ENCODE results near the gene NFATC1. TPM values are rescaled to one million over a fixed set of nuclear protein-coding genes. Genes with fewer than 3 reads are reported as not detected.

Gene NFATC1
- total and polyA plus RNA-seq, 2 donors (not counting 1 experiment from before 2014, with no cell fraction given) = 0.92 to 4.3 TPM

DNA sequence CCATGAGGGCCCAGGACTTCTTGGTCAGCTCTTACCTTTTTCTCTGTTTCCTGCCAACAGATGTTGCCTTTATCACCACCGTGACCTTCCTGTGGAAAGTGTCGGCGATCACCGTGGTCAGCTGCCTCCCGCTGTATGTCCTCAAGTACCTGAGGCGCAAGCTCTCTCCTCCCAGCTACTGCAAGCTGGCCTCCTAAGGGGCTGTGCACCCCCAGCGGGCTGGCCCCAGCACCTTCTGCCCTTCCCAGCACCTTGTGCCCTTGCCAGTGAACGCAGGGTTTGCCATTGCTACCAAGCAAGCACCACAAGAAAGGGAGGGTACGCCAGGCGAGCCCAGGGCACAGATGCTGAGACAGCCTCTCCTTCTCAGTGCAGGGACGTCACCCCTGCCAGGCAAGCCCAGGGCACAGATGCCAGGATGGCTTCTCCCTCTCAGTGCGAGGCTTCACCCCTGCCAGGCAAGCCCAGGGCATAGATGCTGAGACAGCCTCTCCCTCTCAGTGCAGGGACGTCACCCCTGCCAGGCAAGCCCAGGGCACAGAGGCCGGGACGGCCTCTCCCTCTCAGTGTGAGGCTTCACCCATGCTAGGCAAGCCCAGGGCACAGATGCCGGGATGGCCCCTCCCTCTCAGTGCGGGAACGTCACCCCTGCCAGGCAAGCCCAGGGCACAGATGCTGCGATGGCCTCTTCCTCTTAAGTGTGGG, 18.4 kb upstream of the NFATC1 start:
- no peaks in the 10 kb centered on the region for H3K79me2 ChIP-seq (ENCODE audit: control insufficient read depth, insufficient read depth, low read length)
- no peak overlapping the region for H2AFZ ChIP-seq (ENCODE audit: low read length)
- no peak for TF ChIP-seq EZH2 (IDR thresholded peaks at IDR 0.05; ENCODE audit: low read length, missing control alignments)
- TF ChIP-seq, protein P1, sequence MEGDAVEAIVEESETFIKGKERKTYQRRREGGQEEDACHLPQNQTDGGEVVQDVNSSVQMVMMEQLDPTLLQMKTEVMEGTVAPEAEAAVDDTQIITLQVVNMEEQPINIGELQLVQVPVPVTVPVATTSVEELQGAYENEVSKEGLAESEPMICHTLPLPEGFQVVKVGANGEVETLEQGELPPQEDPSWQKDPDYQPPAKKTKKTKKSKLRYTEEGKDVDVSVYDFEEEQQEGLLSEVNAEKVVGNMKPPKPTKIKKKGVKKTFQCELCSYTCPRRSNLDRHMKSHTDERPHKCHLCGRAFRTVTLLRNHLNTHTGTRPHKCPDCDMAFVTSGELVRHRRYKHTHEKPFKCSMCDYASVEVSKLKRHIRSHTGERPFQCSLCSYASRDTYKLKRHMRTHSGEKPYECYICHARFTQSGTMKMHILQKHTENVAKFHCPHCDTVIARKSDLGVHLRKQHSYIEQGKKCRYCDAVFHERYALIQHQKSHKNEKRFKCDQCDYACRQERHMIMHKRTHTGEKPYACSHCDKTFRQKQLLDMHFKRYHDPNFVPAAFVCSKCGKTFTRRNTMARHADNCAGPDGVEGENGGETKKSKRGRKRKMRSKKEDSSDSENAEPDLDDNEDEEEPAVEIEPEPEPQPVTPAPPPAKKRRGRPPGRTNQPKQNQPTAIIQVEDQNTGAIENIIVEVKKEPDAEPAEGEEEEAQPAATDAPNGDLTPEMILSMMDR (conservative IDR thresholded peaks at IDR 0.05 in 1 of 2, IDR thresholded peaks at IDR 0.05 in 1 of 2; ENCODE audit: low read depth in 1 of 2, low read length in 2 of 2) = no peak
- DNase-seq (ENCODE audit: low read depth in 2 of 2) = no peak
- no peaks in the 10 kb centered on the region for H3K9me3 ChIP-seq (ENCODE audit: control insufficient read depth, insufficient read depth, low read depth, low read length)
- H3K4me3 ChIP-seq (replicated peaks in 1 of 4; ENCODE audit: control extremely low read depth in 1 of 4, insufficient read depth in 1 of 4, low read depth in 3 of 4, low read length in 4 of 4) = no peak overlapping the region
- no peak overlapping the region for H3K9ac ChIP-seq (ENCODE audit: insufficient read depth, low read length)
- H3K36me3 ChIP-seq (ENCODE audit: control insufficient read depth, insufficient read depth, low read length) = peaks cover 6% of the 10 kb centered on the region
- no peak overlapping the region for H3K4me2 ChIP-seq (ENCODE audit: extremely low read depth, insufficient read depth, low read length)
- no peaks in the 10 kb centered on the region for H4K20me1 ChIP-seq (ENCODE audit: control insufficient read depth, extremely low read depth, insufficient read depth, low read length)
- H3K4me1 ChIP-seq (ENCODE audit: control insufficient read depth, extremely low read depth, insufficient read depth, low read length) = no peaks in the 10 kb centered on the region
- H3K27me3 ChIP-seq (ENCODE audit: control insufficient read depth, insufficient read depth, low read length) = no peaks in the 10 kb centered on the region
- no peak overlapping the region for H3K27ac ChIP-seq (ENCODE audit: insufficient read depth, low read length)

DNA sequence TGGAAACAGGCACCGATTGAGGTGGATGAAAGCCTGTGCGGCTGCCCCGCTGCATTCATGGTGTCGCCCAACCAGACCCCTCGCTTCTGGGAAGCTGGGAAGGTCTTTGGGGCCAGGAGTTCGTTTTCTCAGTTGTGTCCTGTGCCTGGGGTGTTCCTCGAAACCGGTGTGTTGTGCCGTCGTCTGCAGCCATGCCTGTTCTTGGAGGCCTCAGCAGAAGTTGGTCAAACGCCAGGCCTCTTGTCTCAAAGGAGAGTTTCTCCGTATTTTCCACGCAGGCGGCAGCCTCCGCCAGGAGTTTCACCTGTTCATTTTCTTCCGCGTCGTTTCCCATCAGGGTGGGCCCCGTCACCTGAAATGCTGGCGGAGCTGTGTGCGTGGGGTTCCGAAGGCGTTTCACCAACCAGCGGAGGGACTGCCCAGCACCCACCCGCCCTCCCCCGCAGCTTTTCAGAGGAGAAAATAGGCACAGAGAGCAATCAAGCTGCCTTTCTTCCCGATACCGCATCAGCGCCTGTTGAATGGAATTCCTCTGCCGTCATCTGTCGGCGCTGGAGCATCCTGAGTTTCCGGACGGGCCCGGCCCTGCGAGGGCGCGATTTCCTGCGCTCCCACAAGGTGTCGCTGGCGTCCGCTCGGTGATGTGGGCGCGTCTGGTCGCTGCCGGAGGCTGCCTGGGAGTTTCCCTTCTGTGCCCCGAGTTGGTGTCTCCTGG, 17.0 kb upstream of the NFATC1 start:
- H3K79me2 ChIP-seq (ENCODE audit: control insufficient read depth, insufficient read depth, low read length) = no peaks in the 10 kb centered on the region
- no peaks in the 10 kb centered on the region for H3K27me3 ChIP-seq (ENCODE audit: control insufficient read depth, insufficient read depth, low read length)
- H3K36me3 ChIP-seq (ENCODE audit: control insufficient read depth, insufficient read depth, low read length) = peaks cover 6% of the 10 kb centered on the region
- no peak overlapping the region for H3K9ac ChIP-seq (ENCODE audit: insufficient read depth, low read length)
- H3K4me1 ChIP-seq (ENCODE audit: control insufficient read depth, extremely low read depth, insufficient read depth, low read length) = no peaks in the 10 kb centered on the region
- no peak overlapping the region for H2AFZ ChIP-seq (ENCODE audit: low read length)
- no peak for TF ChIP-seq EZH2 (IDR thresholded peaks at IDR 0.05; ENCODE audit: low read length, missing control alignments)
- TF ChIP-seq, protein P1 (conservative IDR thresholded peaks at IDR 0.05 in 1 of 2, IDR thresholded peaks at IDR 0.05 in 1 of 2; ENCODE audit: low read depth in 1 of 2, low read length in 2 of 2) = peak; percentile 84 to 92
- DNase-seq (ENCODE audit: low read depth in 2 of 2) = peak; percentile 57 to 63
- H3K4me3 ChIP-seq (replicated peaks in 1 of 4; ENCODE audit: control extremely low read depth in 1 of 4, insufficient read depth in 1 of 4, low read depth in 3 of 4, low read length in 4 of 4) = no peak overlapping the region
- H3K27ac ChIP-seq (ENCODE audit: insufficient read depth, low read length) = no peak overlapping the region
- H4K20me1 ChIP-seq (ENCODE audit: control insufficient read depth, extremely low read depth, insufficient read depth, low read length) = no peaks in the 10 kb centered on the region
- no peaks in the 10 kb centered on the region for H3K9me3 ChIP-seq (ENCODE audit: control insufficient read depth, insufficient read depth, low read depth, low read length)
- H3K4me2 ChIP-seq (ENCODE audit: extremely low read depth, insufficient read depth, low read length) = peak overlapping the region; percentile 38

DNA sequence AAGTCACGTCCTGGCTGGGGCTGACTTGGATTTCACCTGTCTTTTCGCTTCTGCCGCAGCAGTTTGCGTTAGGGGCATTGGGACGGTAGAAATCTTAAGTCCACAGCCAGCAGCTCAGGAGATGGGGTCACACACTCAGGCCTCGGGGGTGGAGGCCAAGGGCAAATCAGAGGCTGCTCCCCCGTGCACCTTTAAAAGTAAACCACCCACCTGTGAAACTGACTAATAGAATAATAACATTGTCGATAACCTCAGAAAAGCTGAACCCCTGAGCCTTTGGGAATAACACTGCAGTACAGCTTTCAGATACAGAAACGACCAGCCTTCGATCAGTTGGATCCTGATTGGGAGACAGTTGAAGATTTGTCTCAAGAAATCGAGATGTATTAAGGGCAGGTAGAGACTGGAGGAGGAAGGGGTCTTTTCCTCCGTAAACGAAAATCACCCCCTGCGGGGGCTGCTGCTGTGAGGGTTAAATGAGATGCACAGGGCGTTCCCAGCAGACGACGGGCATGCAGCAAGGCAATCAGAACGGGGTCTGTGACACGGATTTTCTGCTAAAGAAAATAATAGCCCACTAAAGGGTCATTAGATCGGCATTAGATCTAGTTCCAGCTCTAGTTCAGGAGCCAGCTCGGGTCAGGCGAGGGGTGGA, 16.4 kb upstream of the NFATC1 start:
- no peak for DNase-seq (ENCODE audit: low read depth in 2 of 2)
- Histone ChIP-seq H3K4me1 (ENCODE audit: control insufficient read depth, extremely low read depth, insufficient read depth, low read length) (no peaks in the 10 kb centered on the region), H3K4me2 (ENCODE audit: extremely low read depth, insufficient read depth, low read length) (peak overlapping the region; percentile 38), H3K9ac (ENCODE audit: insufficient read depth, low read length) (no peak overlapping the region), H3K4me3 (replicated peaks in 1 of 4; ENCODE audit: control extremely low read depth in 1 of 4, insufficient read depth in 1 of 4, low read depth in 3 of 4, low read length in 4 of 4) (no peak overlapping the region), H3K36me3 (ENCODE audit: control insufficient read depth, insufficient read depth, low read length) (peaks cover 6% of the 10 kb centered on the region), H4K20me1 (ENCODE audit: control insufficient read depth, extremely low read depth, insufficient read depth, low read length) (no peaks in the 10 kb centered on the region), H2AFZ (ENCODE audit: low read length) (no peak overlapping the region), H3K27ac (ENCODE audit: insufficient read depth, low read length) (no peak overlapping the region), H3K79me2 (ENCODE audit: control insufficient read depth, insufficient read depth, low read length) (no peaks in the 10 kb centered on the region), H3K27me3 (ENCODE audit: control insufficient read depth, insufficient read depth, low read length) (no peaks in the 10 kb centered on the region), H3K9me3 (ENCODE audit: control insufficient read depth, insufficient read depth, low read depth, low read length) (no peaks in the 10 kb centered on the region)
- TF ChIP-seq, protein P1 (conservative IDR thresholded peaks at IDR 0.05 in 1 of 2, IDR thresholded peaks at IDR 0.05 in 1 of 2; ENCODE audit: low read depth in 1 of 2, low read length in 2 of 2) = no peak
- no peak for TF ChIP-seq EZH2 (IDR thresholded peaks at IDR 0.05; ENCODE audit: low read length, missing control alignments)
